ENCODE results near the gene MESP2.

Gene MESP2

DNA sequence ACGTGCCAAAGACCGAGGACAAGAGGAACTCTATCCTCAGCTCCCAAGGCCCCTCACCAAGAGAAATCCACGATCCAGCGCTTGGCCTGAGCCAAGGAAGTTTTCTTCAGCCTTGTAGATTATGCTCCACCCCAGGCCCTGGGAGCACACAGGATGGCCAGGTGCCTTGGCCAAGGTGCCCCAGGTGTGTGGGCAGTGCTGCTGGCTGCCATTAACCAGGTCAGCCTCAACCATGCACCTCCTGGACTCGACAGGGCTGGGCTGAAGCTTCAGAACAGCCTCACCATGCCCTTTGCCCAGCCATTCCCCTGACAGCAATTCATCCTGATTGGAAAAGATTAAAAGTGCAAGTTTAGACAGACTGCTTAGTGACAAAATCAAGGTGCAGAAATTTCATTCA, 14.2 kb upstream of the MESP2 start:
- Mint-ChIP-seq H3K9me3 (no peaks in the 10 kb centered on the region), H3K27me3 (no peaks in the 10 kb centered on the region), H3K4me3 (no peak overlapping the region), H3K4me1 (peaks cover 2% of the 10 kb centered on the region), H3K36me3 (no peaks in the 10 kb centered on the region), H3K27ac (no peak overlapping the region)
- DNase-seq (ENCODE audit: low spot score in 2 of 2) (no peak), ATAC-seq (ENCODE audit: low read depth) (no peak)

DNA sequence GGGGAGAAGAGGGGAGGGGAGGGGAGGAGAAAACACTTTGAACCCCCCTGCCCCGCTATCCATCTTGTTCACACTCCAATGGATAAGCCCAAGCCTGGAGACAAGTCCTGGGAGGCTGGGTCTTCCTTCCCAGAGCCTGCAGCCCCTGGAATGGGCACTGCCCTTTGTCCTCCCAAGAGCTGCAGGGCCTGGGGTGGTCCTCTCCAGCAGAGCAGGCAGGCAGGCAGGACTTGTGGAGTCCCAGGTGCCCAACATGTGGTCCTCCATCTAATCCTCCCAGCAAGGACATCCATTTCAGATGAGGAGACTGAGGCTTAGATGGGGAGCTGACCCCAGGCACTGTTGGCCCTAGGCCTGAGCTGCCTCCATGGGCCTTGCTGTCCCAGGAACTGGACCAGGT, 10.4 kb upstream of the MESP2 start:
- Mint-ChIP-seq H3K27me3 (no peaks in the 10 kb centered on the region), H3K36me3 (no peaks in the 10 kb centered on the region), H3K27ac (no peak overlapping the region), H3K4me1 (peaks cover 2% of the 10 kb centered on the region), H3K4me3 (no peak overlapping the region), H3K9me3 (no peaks in the 10 kb centered on the region)
- ATAC-seq (ENCODE audit: low read depth): no peak
- no peak for DNase-seq (ENCODE audit: low spot score in 2 of 2)

DNA sequence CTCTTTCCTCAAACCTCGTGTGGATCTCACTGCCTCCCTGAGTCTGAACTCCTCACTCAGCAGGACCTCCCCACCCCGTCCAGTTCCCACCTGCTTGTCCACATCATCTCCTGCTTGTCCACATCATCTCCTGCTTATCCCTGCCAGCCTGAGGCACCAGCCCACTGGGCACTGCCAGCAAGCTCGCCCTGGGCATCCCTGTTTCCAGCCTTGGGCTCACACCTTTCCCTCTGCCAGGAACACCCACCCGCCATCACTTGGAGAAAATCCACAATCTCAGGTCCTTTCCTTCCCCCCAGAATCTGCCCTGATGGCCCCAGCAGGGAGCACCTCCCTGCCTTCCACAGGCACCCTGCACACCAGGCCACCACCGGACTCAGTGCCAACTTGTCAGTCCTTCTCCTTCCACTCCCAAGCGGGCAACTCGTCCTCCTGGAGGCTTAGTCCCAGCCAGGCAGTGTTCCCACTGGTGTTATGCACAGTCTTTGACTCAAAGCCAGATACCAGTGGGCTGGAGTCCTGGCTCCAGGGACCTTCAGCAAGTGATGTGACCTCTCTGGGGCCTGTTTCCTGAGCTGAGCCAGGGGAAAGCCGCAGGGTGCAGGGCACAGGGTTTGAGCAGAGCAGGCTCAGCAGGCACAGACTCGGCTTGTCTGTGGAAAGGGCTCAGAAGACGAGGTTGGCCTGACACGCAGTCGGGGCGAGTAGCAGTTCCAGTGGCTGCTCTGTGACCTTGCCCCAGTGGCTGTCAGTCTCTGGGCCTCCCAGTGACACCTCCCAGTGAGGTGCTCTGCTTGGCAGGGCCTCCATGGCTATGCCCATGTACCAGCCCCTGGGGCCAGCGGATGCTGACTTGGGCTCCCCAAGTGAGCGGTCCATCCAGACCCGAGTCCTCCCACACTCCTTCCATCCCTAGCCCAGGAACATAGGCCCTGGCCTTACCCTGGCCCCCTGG, 9.5 kb upstream of the MESP2 start:
- ATAC-seq (ENCODE audit: low read depth) (no peak), DNase-seq (ENCODE audit: low spot score in 2 of 2) (no peak)
- Mint-ChIP-seq H3K36me3 (no peaks in the 10 kb centered on the region), H3K9me3 (no peaks in the 10 kb centered on the region), H3K27ac (no peak overlapping the region), H3K4me1 (no peaks in the 10 kb centered on the region), H3K4me3 (no peak overlapping the region), H3K27me3 (no peaks in the 10 kb centered on the region)

GRCh38 chr15:89767411-89767915, 8.7 kb upstream of the MESP2 start:
- H3K4me1 Mint-ChIP-seq: no peaks in the 10 kb centered on the region
- ATAC-seq (ENCODE audit: low read depth): no peak

DNA sequence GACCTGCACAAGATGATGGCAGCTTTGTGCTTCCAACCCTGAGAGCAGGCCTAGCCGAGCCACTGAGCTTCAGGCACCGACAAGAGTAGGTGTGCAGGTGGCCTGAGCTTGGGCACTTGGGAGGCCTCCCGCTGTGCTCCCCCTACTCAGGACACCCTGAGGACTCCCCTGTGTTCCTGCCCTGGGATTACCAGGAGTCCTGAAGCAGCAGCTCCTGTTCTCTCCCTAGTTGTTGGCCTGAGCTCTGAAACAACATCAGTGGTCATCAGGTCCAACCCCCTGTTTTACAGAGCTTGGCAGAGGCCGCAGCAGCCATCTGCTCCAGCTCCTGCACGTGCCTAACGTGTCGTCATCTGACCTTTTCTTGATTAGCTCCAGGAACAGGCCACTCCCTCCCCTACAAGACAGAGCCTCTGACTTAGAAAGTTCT, 8.0 kb upstream of the MESP2 start:
- DNase-seq (ENCODE audit: low spot score in 2 of 2) (no peak), ATAC-seq (ENCODE audit: low read depth) (no peak)
- no peaks in the 10 kb centered on the region for H3K36me3 Mint-ChIP-seq
- no peaks in the 10 kb centered on the region for H3K4me1 Mint-ChIP-seq
- H3K27me3 Mint-ChIP-seq: no peaks in the 10 kb centered on the region
- H3K9me3 Mint-ChIP-seq: no peaks in the 10 kb centered on the region
- peak overlapping the region; percentile 2 for H3K27ac Mint-ChIP-seq
- H3K4me3 Mint-ChIP-seq: no peak overlapping the region

More at GRCh38 chr15:89767411-89767915, 8.7 kb upstream of the MESP2 start:
- no peaks in the 10 kb centered on the region for H3K27me3 Mint-ChIP-seq
- H3K27ac Mint-ChIP-seq: no peak overlapping the region
- no peak for DNase-seq (ENCODE audit: low spot score in 2 of 2)
- no peak overlapping the region for H3K4me3 Mint-ChIP-seq
- H3K9me3 Mint-ChIP-seq: no peaks in the 10 kb centered on the region
- no peaks in the 10 kb centered on the region for H3K36me3 Mint-ChIP-seq

GRCh38 chr15:89769366-89769765, 6.8 kb upstream of the MESP2 start:
- ATAC-seq (ENCODE audit: low read depth) (no peak), DNase-seq (ENCODE audit: low spot score in 2 of 2) (no peak)
- H3K27me3 Mint-ChIP-seq: no peaks in the 10 kb centered on the region
- no peaks in the 10 kb centered on the region for H3K4me1 Mint-ChIP-seq
- no peaks in the 10 kb centered on the region for H3K9me3 Mint-ChIP-seq
- H3K27ac Mint-ChIP-seq: no peak overlapping the region
- H3K4me3 Mint-ChIP-seq: no peak overlapping the region
- no peaks in the 10 kb centered on the region for H3K36me3 Mint-ChIP-seq

GRCh38 chr15:89770041-89770440, 6.1 kb upstream of the MESP2 start:
- ATAC-seq (ENCODE audit: low read depth) (no peak), DNase-seq (ENCODE audit: low spot score in 2 of 2) (no peak)
- Mint-ChIP-seq H3K9me3 (no peaks in the 10 kb centered on the region), H3K4me3 (no peak overlapping the region), H3K27me3 (no peaks in the 10 kb centered on the region), H3K4me1 (no peaks in the 10 kb centered on the region), H3K36me3 (no peaks in the 10 kb centered on the region), H3K27ac (no peak overlapping the region)

DNA sequence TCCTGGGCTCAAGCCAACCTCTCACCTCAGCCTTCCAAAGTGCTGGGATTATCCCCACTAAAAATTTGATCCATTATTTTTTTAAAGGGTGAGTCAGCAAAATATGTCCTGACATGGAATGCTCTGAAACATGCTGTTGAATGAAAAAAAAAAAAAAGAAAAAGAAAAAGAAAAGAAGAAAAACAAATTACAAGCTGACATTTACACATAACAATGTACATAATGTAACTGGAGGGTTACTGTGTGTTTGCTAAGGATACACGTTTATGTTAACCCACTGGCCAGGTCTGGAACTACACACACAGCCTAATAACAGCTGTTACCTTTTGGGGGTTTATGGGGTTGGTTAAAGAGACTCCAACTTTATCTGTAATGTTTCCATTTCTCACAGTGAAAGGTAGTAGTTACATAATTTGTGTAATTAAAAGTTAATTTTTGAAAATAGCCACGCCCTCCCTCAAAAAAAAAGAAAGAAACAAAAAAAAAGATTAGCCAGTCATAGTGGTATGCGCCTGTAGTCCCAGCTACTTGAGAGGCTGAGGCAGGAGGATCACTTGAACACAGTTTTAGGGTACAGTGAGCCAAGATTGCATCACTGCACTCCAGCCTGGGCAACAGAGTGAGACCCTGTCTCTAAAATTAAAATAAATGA, 3.1 kb upstream of the MESP2 start:
- no peak for DNase-seq (ENCODE audit: low spot score in 2 of 2)
- Mint-ChIP-seq H3K27me3 (no peaks in the 10 kb centered on the region), H3K36me3 (no peaks in the 10 kb centered on the region), H3K4me3 (no peak overlapping the region), H3K9me3 (no peaks in the 10 kb centered on the region), H3K4me1 (no peaks in the 10 kb centered on the region), H3K27ac (no peak overlapping the region)
- peak; percentile 63 for ATAC-seq (ENCODE audit: low read depth)

DNA sequence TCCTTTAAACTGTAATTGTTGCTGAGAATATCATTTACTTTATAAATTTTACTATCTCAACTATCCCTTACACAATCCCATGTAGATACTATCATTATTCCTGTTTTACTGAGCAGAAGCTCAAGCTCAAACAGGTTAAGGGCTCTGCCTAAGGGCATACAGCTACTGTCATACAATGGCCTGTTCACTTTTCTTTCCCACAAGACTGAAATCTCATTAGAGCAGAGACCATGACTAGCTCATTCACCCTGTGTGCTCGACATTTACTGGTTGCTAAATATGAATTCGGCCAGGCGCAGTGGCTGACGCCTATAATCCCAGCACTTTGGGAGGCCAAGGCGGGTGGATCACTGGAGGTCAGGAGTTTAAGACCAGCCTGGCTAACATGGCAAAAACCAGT, 1.6 kb upstream of the MESP2 start:
- H3K9me3 Mint-ChIP-seq: no peaks in the 10 kb centered on the region
- DNase-seq (ENCODE audit: low spot score in 2 of 2) (no peak), ATAC-seq (ENCODE audit: low read depth) (no peak)
- H3K27ac Mint-ChIP-seq: no peak overlapping the region
- no peaks in the 10 kb centered on the region for H3K4me1 Mint-ChIP-seq
- no peaks in the 10 kb centered on the region for H3K36me3 Mint-ChIP-seq
- no peak overlapping the region for H3K4me3 Mint-ChIP-seq
- peaks cover 2% of the 10 kb centered on the region for H3K27me3 Mint-ChIP-seq

DNA sequence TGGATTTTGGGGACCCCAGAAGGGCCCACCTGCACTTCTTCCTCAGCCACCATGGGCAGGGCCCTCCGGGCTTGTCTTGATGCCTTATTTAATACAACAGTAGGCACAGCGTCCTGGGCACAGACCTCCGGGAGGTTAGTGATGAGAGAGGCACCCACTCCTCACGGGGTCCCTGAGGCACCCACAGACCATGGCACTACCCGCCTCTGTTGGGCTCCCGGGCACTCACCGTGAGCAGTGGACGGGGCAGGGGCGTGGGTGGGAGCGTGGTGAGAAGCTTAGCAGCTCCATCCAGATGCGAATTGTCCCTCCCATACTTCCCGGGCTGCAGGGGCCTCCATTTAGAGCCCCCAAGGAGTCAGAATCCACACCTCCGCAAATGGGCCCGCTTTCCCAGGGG, 317 bp upstream of the MESP2 start:
- ATAC-seq (ENCODE audit: low read depth) (no peak), DNase-seq (ENCODE audit: low spot score in 2 of 2) (no peak)
- H3K27me3 Mint-ChIP-seq: peaks cover 5% of the 10 kb centered on the region
- H3K4me1 Mint-ChIP-seq: peaks cover 7% of the 10 kb centered on the region
- no peaks in the 10 kb centered on the region for H3K9me3 Mint-ChIP-seq
- no peak overlapping the region for H3K27ac Mint-ChIP-seq
- H3K36me3 Mint-ChIP-seq: no peaks in the 10 kb centered on the region
- no peak overlapping the region for H3K4me3 Mint-ChIP-seq

DNA sequence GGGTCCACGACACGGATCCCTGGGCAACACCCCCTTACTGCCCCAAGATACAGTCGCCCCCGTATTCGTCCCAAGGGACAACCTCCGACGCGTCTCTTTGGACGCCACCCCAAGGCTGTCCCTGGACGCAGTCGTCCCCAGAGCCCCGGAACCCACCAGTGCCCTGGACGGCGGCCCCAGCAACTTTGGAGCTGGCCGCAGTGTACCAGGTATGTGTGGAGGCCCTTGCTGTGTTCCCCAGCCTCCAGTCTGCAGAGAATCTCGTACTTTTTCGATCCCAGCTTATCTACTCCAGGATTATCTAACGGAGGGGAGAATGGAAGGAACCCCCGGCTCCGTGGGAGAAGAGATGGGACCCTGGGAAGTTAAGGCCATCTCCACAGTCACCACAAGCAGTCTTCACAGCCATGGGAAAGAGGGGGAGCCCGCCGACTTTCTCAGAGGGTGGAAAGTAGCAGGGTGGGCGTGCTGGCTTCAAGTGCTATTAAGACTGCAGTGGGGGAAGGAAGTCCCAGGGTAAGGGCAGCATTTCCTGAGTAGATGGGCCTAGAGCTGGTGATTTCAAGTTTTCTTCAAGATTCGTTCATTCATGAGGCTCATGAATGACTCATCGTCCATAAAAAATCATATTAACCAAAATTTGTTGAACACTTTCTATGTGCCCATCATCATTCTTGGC, 1.1 kb downstream of the MESP2 start:
- peaks cover 6% of the 10 kb centered on the region for H3K27me3 Mint-ChIP-seq
- H3K4me3 Mint-ChIP-seq: peak overlapping the region; percentile 69
- no peaks in the 10 kb centered on the region for H3K36me3 Mint-ChIP-seq
- ATAC-seq (ENCODE audit: low read depth) (no peak), DNase-seq (ENCODE audit: low spot score in 2 of 2) (no peak)
- H3K9me3 Mint-ChIP-seq: no peaks in the 10 kb centered on the region
- peaks cover 14% of the 10 kb centered on the region for H3K4me1 Mint-ChIP-seq
- H3K27ac Mint-ChIP-seq: no peak overlapping the region

- Mint-ChIP-seq H3K27ac (no peak overlapping the region), H3K4me3 (no peak overlapping the region), H3K27me3 (peaks cover 6% of the 10 kb centered on the region), H3K9me3 (no peaks in the 10 kb centered on the region), H3K36me3 (no peaks in the 10 kb centered on the region), H3K4me1 (peaks cover 17% of the 10 kb centered on the region)
- no peak for ATAC-seq (ENCODE audit: low read depth)
- no peak for DNase-seq (ENCODE audit: low spot score in 2 of 2)
Observed at GRCh38 chr15:89777782-89778380, 1.7 kb downstream of the MESP2 start.

GRCh38 chr15:89778861-89779260, 2.7 kb downstream of the MESP2 start:
- no peak overlapping the region for H3K4me3 Mint-ChIP-seq
- peaks cover 19% of the 10 kb centered on the region for H3K4me1 Mint-ChIP-seq
- DNase-seq (ENCODE audit: low spot score in 2 of 2) (no peak), ATAC-seq (ENCODE audit: low read depth) (no peak)
- H3K27ac Mint-ChIP-seq: no peak overlapping the region
- H3K36me3 Mint-ChIP-seq: no peaks in the 10 kb centered on the region
- H3K9me3 Mint-ChIP-seq: no peaks in the 10 kb centered on the region
- peaks cover 6% of the 10 kb centered on the region for H3K27me3 Mint-ChIP-seq

- H3K9me3 Mint-ChIP-seq: no peaks in the 10 kb centered on the region
- peaks cover 26% of the 10 kb centered on the region for H3K4me1 Mint-ChIP-seq
- peak overlapping the region; percentile 37 for H3K4me3 Mint-ChIP-seq
- DNase-seq (ENCODE audit: low spot score in 2 of 2): no peak
- peaks cover 6% of the 10 kb centered on the region for H3K27me3 Mint-ChIP-seq
- ATAC-seq (ENCODE audit: low read depth): no peak
- no peak overlapping the region for H3K27ac Mint-ChIP-seq
- H3K36me3 Mint-ChIP-seq: no peaks in the 10 kb centered on the region
Observed at GRCh38 chr15:89780601-89781000, 4.5 kb downstream of the MESP2 start.
